H1 (cell line): ENCODE measurements around the gene R3HCC1L.

Experiments
- CEBPB ChIP-seq: IDR thresholded peaks from 2 replicates; pipeline ENCODE4 v1.6.1; 2012; ENCODE audit warnings: low read depth, low read length
- CHD2 ChIP-seq: IDR thresholded peaks from 2 replicates; pipeline ENCODE4 v1.6.1; 2012; ENCODE audit warnings: low read length, improper control_type of control experiment
- CTCF ChIP-seq, 3 experiments: IDR thresholded peaks; 1 replicate in 2 of 3; 2 replicates in 1 of 3; pipeline versions ENCODE4 v1.5.1 to v1.6.1; 2011; ENCODE audit warnings: low read length in 3 of 3, mild to moderate bottlenecking in 3 of 3, inconsistent platforms in 2 of 3, low read depth in 1 of 3, moderate library complexity in 1 of 3; ENCODE audit not compliant: insufficient read depth in 1 of 3; ENCODE audit errors: control extremely low read depth in 1 of 3
- EP300 ChIP-seq, 2 experiments: IDR thresholded peaks; 1 replicate in 1 of 2; 2 replicates in 1 of 2; pipeline ENCODE4 v1.6.1; 2011 to 2012; ENCODE audit warnings: low read depth in 2 of 2, low read length in 2 of 2, mild to moderate bottlenecking in 2 of 2, borderline replicate concordance in 1 of 2, inconsistent platforms in 1 of 2, moderate library complexity in 1 of 2
- EZH2 ChIP-seq: fragments of 200-600 bp; sonication (generic); IDR thresholded peaks from 2 replicates; pipeline ENCODE4 v1.7.1; 2012; ENCODE audit warnings: low read depth, mild to moderate bottlenecking, moderate library complexity, low read length, inconsistent platforms; ENCODE audit not compliant: severe bottlenecking
- JUN ChIP-seq: IDR thresholded peaks from 2 replicates; pipeline ENCODE4 v1.6.1; 2011; ENCODE audit warnings: low read depth, mild to moderate bottlenecking, improper control_type of control experiment, low read length
- MAX ChIP-seq: IDR thresholded peaks from 2 replicates; pipeline ENCODE4 v1.6.1; 2012; ENCODE audit warnings: inconsistent platforms
- POLR2A ChIP-seq, 2 experiments: IDR thresholded peaks; 1 replicate in 1 of 2; 2 replicates in 1 of 2; pipeline ENCODE4 v1.6.1; 2011; ENCODE audit warnings: low read depth in 2 of 2, low read length in 2 of 2, mild to moderate bottlenecking in 2 of 2; ENCODE audit errors: control extremely low read depth in 1 of 2
- POLR2AphosphoS5 ChIP-seq: IDR thresholded peaks from 2 replicates; pipeline ENCODE4 v1.6.1; 2011; ENCODE audit warnings: low read depth, low read length
- RAD21 ChIP-seq, 2 experiments: IDR thresholded peaks in 1 of 2; conservative IDR thresholded peaks in 1 of 2; 2 replicates each; pipeline ENCODE4 v1.6.1; 2011; ENCODE audit warnings: low read depth in 2 of 2, low read length in 2 of 2, improper control_type of control experiment in 1 of 2, inconsistent platforms in 1 of 2, mild to moderate bottlenecking in 1 of 2, moderate library complexity in 1 of 2
- SIN3A ChIP-seq, 2 experiments: IDR thresholded peaks in 1 of 2; conservative IDR thresholded peaks in 1 of 2; 2 replicates each; pipeline ENCODE4 v1.6.1; 2011 to 2012; ENCODE audit warnings: low read length in 2 of 2, improper control_type of control experiment in 1 of 2, low read depth in 1 of 2, mild to moderate bottlenecking in 1 of 2
- SP1 ChIP-seq: IDR thresholded peaks from 2 replicates; pipeline ENCODE4 v1.6.1; 2011; ENCODE audit warnings: low read depth, low read length
- TF ChIP-seq, protein P1 (sequence below): IDR thresholded peaks from 2 replicates; pipeline ENCODE4 v1.6.1; 2011; ENCODE audit warnings: low read length, improper control_type of control experiment

GRCh38 chr10:98224509-98224908 lies 90.1 kb downstream of the R3HCC1L start:
- TF ChIP-seq EZH2: no peak
- TF ChIP-seq POLR2AphosphoS5: no peak
- TF ChIP-seq EP300 (IDR thresholded peaks at IDR 0.05; ENCODE audit: borderline replicate concordance in 1 of 2, low read depth in 2 of 2, low read length in 2 of 2): no peak
- TF ChIP-seq CTCF (IDR thresholded peaks at IDR 0.05; ENCODE audit: control extremely low read depth in 1 of 3, insufficient read depth in 1 of 3, low read depth in 1 of 3, low read length in 3 of 3): no peak
- TF ChIP-seq POLR2A (IDR thresholded peaks at IDR 0.05; ENCODE audit: control extremely low read depth in 1 of 2, low read depth in 2 of 2, low read length in 2 of 2): no peak
- TF ChIP-seq JUN: no peak
- no peak for TF ChIP-seq SP1
- no peak for TF ChIP-seq SIN3A (conservative IDR thresholded peaks at IDR 0.05 in 1 of 2, IDR thresholded peaks at IDR 0.05 in 1 of 2; ENCODE audit: low read depth in 1 of 2, low read length in 2 of 2)
- TF ChIP-seq CEBPB: no peak
- TF ChIP-seq MAX: no peak
- TF ChIP-seq, protein P1, sequence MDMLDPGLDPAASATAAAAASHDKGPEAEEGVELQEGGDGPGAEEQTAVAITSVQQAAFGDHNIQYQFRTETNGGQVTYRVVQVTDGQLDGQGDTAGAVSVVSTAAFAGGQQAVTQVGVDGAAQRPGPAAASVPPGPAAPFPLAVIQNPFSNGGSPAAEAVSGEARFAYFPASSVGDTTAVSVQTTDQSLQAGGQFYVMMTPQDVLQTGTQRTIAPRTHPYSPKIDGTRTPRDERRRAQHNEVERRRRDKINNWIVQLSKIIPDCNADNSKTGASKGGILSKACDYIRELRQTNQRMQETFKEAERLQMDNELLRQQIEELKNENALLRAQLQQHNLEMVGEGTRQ: no peak
- no peak for TF ChIP-seq RAD21 (IDR thresholded peaks at IDR 0.05 in 1 of 2, conservative IDR thresholded peaks at IDR 0.05 in 1 of 2; ENCODE audit: low read depth in 2 of 2, low read length in 2 of 2)
- no peak for TF ChIP-seq CHD2
